Activated gamma-delta T cell treated with Interleukin-2 at 50 U/mL for 16 hours (primary cell): ENCODE data around the gene LPIN1.

Source experiments
- DNase-seq: peaks from one replicate; pipeline ENCODE4 v3.0.0-alpha.2; 2020

The LPIN1 gene

DNA sequence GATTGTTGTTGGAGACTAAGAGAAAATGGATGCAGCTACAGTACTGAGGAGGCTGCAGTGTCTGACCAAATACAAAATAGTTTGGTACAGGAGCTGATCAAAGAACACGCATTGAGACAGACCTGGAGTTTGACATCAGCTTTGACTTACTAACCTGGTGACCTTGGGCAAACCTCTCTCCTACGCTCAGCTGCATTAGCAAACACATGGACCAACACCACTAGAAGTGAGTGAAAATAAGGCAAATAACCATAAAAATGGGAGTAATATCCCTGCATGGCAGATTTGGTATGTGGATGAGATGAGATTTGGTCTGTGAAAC lies 126.5 kb downstream of the LPIN1 start:
- no peak for DNase-seq

- DNase-seq, result no peak
Observed at GRCh38 chr2:11873356-11874154, 127.1 kb downstream of the LPIN1 start.

- no peak for DNase-seq
Observed at GRCh38 chr2:11874861-11875260, 128.4 kb downstream of the LPIN1 start.

GRCh38 chr2:11875481-11875880 lies 129.0 kb downstream of the LPIN1 start:
- DNase-seq, result no peak

- no peak for DNase-seq
Observed at GRCh38 chr2:11876436-11876835, 130.0 kb downstream of the LPIN1 start.

DNA sequence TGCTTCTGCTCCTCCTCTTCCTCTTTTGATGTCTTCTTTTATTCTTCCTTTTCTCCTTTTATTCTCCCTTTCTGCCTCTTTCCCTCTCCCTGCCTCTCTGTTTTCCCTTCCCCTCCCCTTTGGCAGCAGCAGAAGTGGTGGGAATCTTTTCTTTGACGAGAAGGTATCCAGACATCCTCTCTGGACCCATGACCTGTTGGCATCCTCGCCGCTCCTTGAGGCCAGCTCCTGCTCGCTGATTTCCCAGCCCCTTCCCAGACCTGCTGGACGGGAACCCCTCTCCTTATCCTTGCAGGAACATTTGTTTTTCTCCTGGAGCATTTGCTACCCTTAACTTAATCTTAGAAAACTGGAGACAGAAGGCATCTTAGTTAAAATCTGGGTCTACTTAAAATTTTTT lies 130.5 kb downstream of the LPIN1 start:
- no peak for DNase-seq
